Left lobe of liver (tissue), 2 donors: ENCODE results near the gene WNT6. TPM values are rescaled to one million over a fixed set of nuclear protein-coding genes. Genes with fewer than 3 reads are reported as not detected.
A peak's percentile ranks its signal among the peaks of the same experiment; 100 is the strongest.

Experiments
- ATAC-seq: fragments of 200-7000 bp; cut with Tn5 transposase; one replicate; pipeline ENCODE4 v1.9.1; 2020; ENCODE audit warnings: mild to moderate bottlenecking, moderate library complexity
- DNase-seq: peaks from one replicate; pipeline ENCODE4 v3.0.0-alpha.2; 2020; ENCODE audit warnings: low spot score
- total RNA-seq: library from RNA; stranded (reverse); gene quantifications from one replicate; pipeline ENCODE4 v1.2.1, GENCODE V29; 2021
- donor health status: DM: no; HTN: no; CAD: no; lungs with moderate emphysema.
- donor health status: DM: no; HTN: yes; CAD: no.

Gene WNT6
- total RNA-seq, 1 donor from 2014 or later: 0.28 TPM

GRCh38 chr2:218856167-218856895 lies 3.3 kb upstream of the WNT6 start:
- no peak for DNase-seq

GRCh38 chr2:218856896-218857243 lies 2.7 kb upstream of the WNT6 start:
- DNase-seq (no peak), ATAC-seq (no peak)

More at GRCh38 chr2:218856167-218856895, 3.3 kb upstream of the WNT6 start:
- no peak for ATAC-seq

- no peak for DNase-seq
Observed at GRCh38 chr2:218857371-218858137, 2.1 kb upstream of the WNT6 start.

GRCh38 chr2:218858138-218858445 lies 1.5 kb upstream of the WNT6 start:
- DNase-seq (no peak), ATAC-seq (no peak)

More at GRCh38 chr2:218857371-218858137, 2.1 kb upstream of the WNT6 start:
- no peak for ATAC-seq

GRCh38 chr2:218858671-218859555 lies 692 bp upstream of the WNT6 start:
- DNase-seq (no peak), ATAC-seq (no peak)

- ATAC-seq (no peak), DNase-seq (no peak)
Observed at GRCh38 chr2:218859988-218860831, 605 bp downstream of the WNT6 start.

- peak; percentile 24 for ATAC-seq
Observed at GRCh38 chr2:218860950-218861381, 1.4 kb downstream of the WNT6 start.

GRCh38 chr2:218861645-218862318 lies 2.2 kb downstream of the WNT6 start:
- no peak for ATAC-seq
- DNase-seq: no peak

More at GRCh38 chr2:218860950-218861381, 1.4 kb downstream of the WNT6 start:
- DNase-seq: no peak

GRCh38 chr2:218863021-218863520 lies 3.5 kb downstream of the WNT6 start:
- ATAC-seq: no peak

GRCh38 chr2:218865396-218865795 lies 5.8 kb downstream of the WNT6 start:
- no peak for DNase-seq
- ATAC-seq: no peak

More at GRCh38 chr2:218863021-218863520, 3.5 kb downstream of the WNT6 start:
- DNase-seq: no peak

- no peak for ATAC-seq
- no peak for DNase-seq
Observed at GRCh38 chr2:218865999-218866398, 6.4 kb downstream of the WNT6 start.

- no peak for DNase-seq
- no peak for ATAC-seq
Observed at GRCh38 chr2:218867900-218868299, 8.3 kb downstream of the WNT6 start.

- ATAC-seq (no peak), DNase-seq (no peak)
Observed at GRCh38 chr2:218869064-218869463, 9.5 kb downstream of the WNT6 start.

- no peak for ATAC-seq
- DNase-seq: no peak
Observed at GRCh38 chr2:218870984-218871344, 11.4 kb downstream of the WNT6 start.

GRCh38 chr2:218871345-218872302 lies 12.0 kb downstream of the WNT6 start:
- ATAC-seq: no peak

GRCh38 chr2:218872645-218873358 lies 13.2 kb downstream of the WNT6 start:
- DNase-seq: no peak
- ATAC-seq: no peak

More at GRCh38 chr2:218871345-218872302, 12.0 kb downstream of the WNT6 start:
- DNase-seq: no peak

GRCh38 chr2:218873359-218874194 lies 14.0 kb downstream of the WNT6 start:
- no peak for DNase-seq
- peak; percentile 35 for ATAC-seq
